Left lung (tissue), 10 donors: ENCODE measurements around the gene SPSB1. TPM values are rescaled to one million over a fixed set of nuclear protein-coding genes. Genes with fewer than 3 reads are reported as not detected.
A peak's percentile ranks its signal among the peaks of the same experiment; 100 is the strongest.

ENCODE experiments used
- ATAC-seq: fragments of 200-7000 bp; cut with Tn5 transposase; one replicate; pipeline ENCODE4 v1.9.1; 2020; ENCODE audit warnings: moderate library complexity
- DNase-seq, 4 donors: peaks; one replicate each; pipeline ENCODE4 v3.0.0-alpha.2; 2013 to 2020
- H3K27ac ChIP-seq, 2 donors: fragments of 200-600 bp; sonication (generic) in 1 of 2; one replicate each; pipeline versions ENCODE4 v1.5.0 to v1.8.0; 2020 to 2021
- H3K27me3 ChIP-seq, 2 donors: fragments of 200-600 bp; sonication (generic) in 1 of 2; one replicate each; pipeline versions ENCODE4 v1.5.0 to v1.8.0; 2020 to 2021
- H3K36me3 ChIP-seq, 2 donors: fragments of 200-600 bp; sonication (generic) in 1 of 2; one replicate each; pipeline versions ENCODE4 v1.5.0 to v1.8.0; 2020 to 2021
- H3K4me1 ChIP-seq, 2 donors: fragments of 200-600 bp; one replicate each; pipeline ENCODE4 v1.8.0; 2021
- H3K4me3 ChIP-seq, 2 donors: fragments of 200-600 bp; sonication (generic) in 1 of 2; one replicate each; pipeline versions ENCODE4 v1.5.0 to v1.8.0; 2020 to 2021; ENCODE audit warnings: mild to moderate bottlenecking in 1 of 2
- H3K9me3 ChIP-seq, 2 donors: fragments of 200-600 bp; sonication (generic) in 1 of 2; one replicate each; pipeline versions ENCODE4 v1.5.0 to v1.8.0; 2020 to 2021
- CTCF ChIP-seq, 2 donors: fragments of 200-600 bp; sonication (generic) in 1 of 2; IDR thresholded peaks; one replicate each; pipeline versions ENCODE4 v1.5.0 to v1.8.0; 2021; ENCODE audit warnings: antibody characterized with exemption in 2 of 2
- intact Hi-C, 2 donors: fragments of 100-400 bp; cut with DNase I; formaldehyde crosslinking; loops; one replicate each; pipeline versions ENCODE4 v1.11.2 to v1.14.2; 2022
- polyA plus RNA-seq, 6 donors: library from polyadenylated mRNA; unstranded; fragments of 120-200 nt; gene quantifications; one replicate each; pipeline ENCODE4 v1.2.1, GENCODE V29; 2013; ENCODE audit not compliant: insufficient read length in 6 of 6
- total RNA-seq, 2 donors: library from RNA; stranded (reverse); fragmentation: NEBNext Ultra II Directional; extraction: Animal tissue kit (Norgen Biotek cat#: 25700); gene quantifications; one replicate each; pipeline ENCODE4 v1.2.1, GENCODE V29; 2021
- donor health status: DM: no; HTN: yes; CAD: no.
- donor health status: DM: no; HTN: no; CAD: no.

Gene SPSB1
- total and polyA plus RNA-seq, 8 donors: 6.1 to 39.4 (median 7.9) TPM

GRCh38 chr1:9248341-9249262 lies 44.1 kb upstream of the SPSB1 start:
- peak overlapping the region in 1 of 2 donors; percentile 53 for H3K27ac ChIP-seq
- no peaks in the 10 kb centered on the region for H3K9me3 ChIP-seq
- peaks cover 16 to 50% of the 10 kb centered on the region in 2 donors for H3K4me1 ChIP-seq
- no peak for DNase-seq
- no peak overlapping the region for H3K4me3 ChIP-seq
- no peaks in the 10 kb centered on the region for H3K27me3 ChIP-seq
- ATAC-seq: no peak
- intact Hi-C loops: no loop called here
- H3K36me3 ChIP-seq: peaks cover 0 to 43% of the 10 kb centered on the region in 2 donors
- no peak for TF ChIP-seq CTCF (IDR thresholded peaks at IDR 0.05)

DNA sequence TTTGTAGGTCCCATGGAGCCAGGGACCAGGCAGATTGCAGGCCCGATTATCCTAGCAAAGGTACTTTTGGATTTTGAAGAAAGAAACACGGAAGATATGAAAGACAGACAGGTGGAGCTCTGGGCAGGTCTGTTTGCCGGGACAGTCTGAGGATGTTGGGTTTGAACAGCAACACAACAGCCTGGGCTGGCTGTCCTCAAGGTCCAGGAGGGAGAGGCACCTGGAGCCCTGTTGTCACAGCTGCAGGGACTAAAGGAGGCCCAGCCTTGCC lies 43.5 kb upstream of the SPSB1 start:
- Histone ChIP-seq H3K4me1 (peaks cover 16 to 49% of the 10 kb centered on the region in 2 donors), H3K27ac (peak overlapping the region; percentile 36 to 53), H3K27me3 (no peaks in the 10 kb centered on the region), H3K9me3 (no peaks in the 10 kb centered on the region), H3K4me3 (no peak overlapping the region), H3K36me3 (peaks cover 0 to 43% of the 10 kb centered on the region in 2 donors)
- DNase-seq: no peak
- intact Hi-C loops: no loop called here
- no peak for ATAC-seq
- TF ChIP-seq CTCF (IDR thresholded peaks at IDR 0.05): no peak

DNA sequence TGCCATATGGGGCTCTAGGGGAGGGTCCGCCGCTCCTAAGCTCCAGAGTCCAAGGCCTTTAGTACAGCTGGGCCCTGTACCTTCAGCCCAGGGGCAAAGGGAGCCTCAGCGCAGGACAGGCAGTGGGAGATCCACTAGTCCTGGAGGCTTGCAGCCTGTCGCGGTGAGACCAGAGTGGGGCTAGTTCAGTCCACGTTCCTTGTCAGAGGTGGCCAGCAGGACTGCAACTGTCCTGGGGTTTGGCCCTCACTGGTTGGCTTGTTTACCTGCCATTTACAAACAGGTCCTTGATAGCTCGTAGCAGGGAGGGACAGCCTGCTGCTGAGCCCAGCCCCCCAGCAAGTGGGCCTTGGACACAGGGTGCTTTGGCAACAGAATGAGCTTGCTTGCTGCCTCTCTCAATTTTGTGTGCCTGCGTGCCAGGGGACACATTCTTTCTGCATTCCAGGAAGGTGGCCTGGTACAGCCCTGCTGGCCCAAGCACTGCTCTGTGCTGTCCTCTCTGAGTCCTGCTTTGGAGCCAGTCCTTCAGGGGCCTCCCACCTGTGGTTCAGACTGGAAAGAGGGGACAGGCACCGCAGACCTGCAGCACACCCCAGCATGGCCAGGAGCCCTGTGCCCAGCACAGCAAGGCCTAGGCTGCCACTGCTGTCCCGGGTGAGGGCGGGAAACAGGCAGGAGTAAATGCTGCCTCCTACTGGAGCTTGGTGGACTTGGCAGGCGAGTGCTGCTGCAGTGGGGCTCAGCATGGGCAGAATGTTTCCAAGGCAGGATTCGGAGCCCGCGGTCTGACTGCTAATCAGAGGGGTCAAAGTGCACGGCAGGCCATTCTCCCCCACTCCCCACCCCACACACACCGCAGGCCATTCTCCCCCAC lies 42.9 kb upstream of the SPSB1 start:
- peak; percentile 81 for ATAC-seq
- peak; percentile 43 to 71 for TF ChIP-seq CTCF (IDR thresholded peaks at IDR 0.05)
- intact Hi-C loops: no loop called here
- peak overlapping the region; percentile 36 to 53 for H3K27ac ChIP-seq
- H3K4me1 ChIP-seq: peaks cover 16 to 44% of the 10 kb centered on the region in 2 donors
- peaks cover 0 to 43% of the 10 kb centered on the region in 2 donors for H3K36me3 ChIP-seq
- no peaks in the 10 kb centered on the region for H3K9me3 ChIP-seq
- peak in 2 of 4 donors; percentile 61 to 83 for DNase-seq
- H3K27me3 ChIP-seq: no peaks in the 10 kb centered on the region
- no peak overlapping the region for H3K4me3 ChIP-seq

DNA sequence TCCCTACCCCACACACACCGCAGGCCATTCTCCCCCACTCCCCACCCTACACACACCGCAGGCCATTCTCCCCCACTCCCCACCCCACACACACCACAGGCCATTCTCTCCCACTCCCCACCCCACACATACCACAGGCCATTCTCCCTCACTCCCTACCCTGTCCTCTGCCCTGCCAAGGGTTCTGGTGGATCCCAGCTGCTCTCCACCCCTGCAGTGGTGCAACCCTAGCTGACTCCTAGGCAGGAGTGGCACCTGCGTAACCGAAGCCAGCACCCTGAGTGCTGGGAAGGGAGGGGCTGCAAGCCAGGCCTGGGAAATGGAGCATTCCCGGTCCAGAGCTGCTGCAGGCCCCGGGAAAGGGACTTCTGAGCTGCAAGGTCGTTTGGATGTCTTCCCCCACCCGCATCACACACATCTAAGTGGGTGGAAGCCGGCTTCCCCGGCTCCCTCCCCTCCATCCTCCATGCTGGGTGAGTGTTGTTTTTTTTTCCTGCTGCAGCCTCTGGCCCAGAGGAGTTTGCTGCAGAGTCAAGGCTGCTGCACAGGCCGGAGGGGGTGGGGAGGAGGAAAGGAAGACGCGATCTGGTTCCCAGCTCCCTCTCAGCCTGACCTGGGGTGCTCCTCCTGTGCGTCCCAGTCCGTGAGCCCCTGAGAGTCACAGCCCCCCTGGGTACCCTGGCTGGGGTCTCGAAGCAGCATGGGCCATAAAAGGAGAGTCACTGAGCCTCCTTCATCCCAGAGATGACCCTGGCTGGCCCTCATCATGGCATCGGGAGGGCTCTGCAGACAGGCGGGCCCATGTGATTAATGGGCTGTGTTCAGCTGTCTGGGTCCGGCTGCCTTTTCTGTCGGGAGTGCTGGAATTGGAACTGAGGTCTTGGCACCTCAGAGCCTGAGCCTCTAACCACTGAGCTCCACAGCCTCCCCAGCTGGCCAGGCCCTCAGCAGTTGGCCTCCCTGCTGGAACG lies 42.0 kb upstream of the SPSB1 start:
- no peaks in the 10 kb centered on the region for H3K27me3 ChIP-seq
- ATAC-seq (peak; percentile 86), DNase-seq (peak in 2 of 4 donors; percentile 63 to 76)
- peak overlapping the region in 1 of 2 donors; percentile 53 for H3K27ac ChIP-seq
- H3K9me3 ChIP-seq: no peaks in the 10 kb centered on the region
- intact Hi-C loops: no loop called here
- H3K4me3 ChIP-seq: no peak overlapping the region
- H3K36me3 ChIP-seq: peaks cover 0 to 35% of the 10 kb centered on the region in 2 donors
- TF ChIP-seq CTCF (IDR thresholded peaks at IDR 0.05): no peak
- peaks cover 16 to 34% of the 10 kb centered on the region in 2 donors for H3K4me1 ChIP-seq
